ENCODE measurements around the gene SMTNL1.
A peak's percentile ranks its signal among the peaks of the same experiment; 100 is the strongest.

The SMTNL1 gene

DNA sequence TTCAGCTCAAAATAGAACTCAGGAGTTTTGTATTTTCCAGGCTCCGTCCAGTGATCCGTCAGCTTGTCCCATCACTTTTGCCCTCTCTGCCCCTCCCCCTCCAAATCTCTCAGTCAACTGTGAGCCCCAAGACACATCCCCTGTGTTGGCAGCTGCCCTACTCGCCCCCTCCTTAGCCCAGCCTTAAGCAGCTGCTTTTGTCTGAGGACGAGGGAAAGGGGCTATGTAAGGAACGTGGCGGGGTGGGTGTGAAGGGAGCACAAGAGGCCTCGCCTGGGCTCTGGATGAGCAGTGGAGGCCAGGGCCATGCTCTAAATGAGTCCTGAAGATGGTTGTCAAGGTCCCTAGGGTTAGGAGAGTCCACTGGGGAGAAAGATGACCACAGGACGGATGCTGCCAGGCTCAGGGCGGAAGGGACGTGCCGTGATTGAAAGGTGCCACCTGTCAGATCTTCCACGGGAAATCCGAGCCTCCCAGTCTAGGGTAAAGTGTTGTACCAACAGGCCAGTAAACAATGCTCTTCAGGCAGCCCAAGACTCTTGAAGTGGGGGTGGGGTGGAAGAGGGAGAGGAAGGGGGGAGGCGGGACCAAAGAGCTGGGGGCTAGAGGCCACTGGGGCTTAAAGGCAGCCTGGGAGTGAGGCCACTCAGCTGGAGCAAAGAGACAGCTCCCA is at the start of gene SMTNL1:
Gene SMTNL1 (plus strand): TSS at position 649 of the 673 bp plus-strand sequence. CDS start 5,048 bp downstream, outside the sequence.
- DNase-seq: no peak

DNA sequence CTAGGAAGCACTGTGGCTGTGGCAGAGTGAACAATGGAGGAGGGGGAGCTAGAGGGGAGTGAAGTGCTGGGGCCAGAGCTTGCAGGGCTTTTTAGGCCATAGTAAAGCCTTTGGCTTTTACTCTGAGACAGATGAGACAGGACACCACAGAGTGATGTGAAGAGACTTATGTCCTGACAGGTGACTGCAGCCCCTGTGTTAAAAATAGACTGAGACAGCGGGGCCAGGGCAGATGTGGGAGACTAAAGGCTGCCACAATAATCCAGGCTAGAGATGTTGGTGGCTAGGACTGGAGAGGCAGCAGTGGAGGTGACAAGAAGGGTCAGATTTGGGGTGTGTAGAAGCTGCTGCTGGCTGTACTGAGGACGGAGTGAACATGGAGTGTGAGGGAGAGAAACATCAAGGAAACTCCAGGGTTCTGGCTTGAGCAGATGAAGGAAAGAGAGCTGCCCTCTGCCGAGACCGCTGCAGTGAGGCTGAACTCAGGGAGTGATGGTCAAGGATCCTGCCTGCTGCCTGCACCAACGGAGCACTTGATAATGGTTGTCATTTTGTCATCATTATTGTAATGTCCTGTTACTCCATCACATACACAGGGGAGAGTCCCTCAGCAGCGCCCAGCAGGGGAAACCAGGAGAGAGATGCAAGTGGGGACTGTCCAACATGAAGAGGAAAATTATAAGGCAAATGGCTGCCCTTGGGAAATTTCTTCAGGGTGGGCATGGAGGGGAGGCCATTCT is 49.3 kb upstream of the SMTNL1 start:
- no peak for DNase-seq

DNA sequence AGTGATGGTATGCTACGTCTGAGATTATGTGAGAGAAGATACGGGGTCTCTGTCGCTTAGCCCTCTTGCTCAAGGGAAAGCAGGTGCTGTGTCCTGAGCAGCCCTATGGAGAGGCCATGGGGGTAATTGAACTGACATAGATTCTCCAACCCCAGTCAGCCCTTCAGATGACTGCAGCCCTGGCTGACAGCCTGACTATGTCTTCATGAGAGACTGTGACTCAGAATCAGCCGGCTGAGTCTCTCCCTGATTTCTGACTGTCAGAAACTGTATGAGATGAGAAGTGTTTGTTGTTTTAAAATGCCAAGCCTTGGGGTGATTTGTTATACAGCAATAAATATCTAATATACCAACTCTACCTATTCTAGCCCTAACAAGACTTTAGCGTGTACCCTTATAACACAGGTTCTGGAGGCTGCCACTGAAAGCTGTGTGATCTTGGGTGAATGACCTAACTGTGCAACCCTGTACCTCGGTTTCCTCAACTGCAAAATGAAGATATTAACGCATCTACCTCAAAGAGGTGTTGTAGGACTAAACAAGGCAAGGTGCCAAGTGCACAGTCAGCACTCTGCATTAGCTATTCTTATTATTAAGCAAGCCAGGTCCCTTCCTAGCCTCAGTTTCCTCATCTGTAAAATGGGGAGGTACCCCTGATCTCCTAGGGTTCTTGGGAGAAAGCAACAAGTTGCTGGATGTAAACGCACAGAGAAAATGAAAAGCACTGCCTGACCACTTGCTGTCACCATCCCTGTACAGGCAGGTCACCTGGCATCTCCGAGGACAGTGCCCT is 46.7 kb upstream of the SMTNL1 start:
- no peak for DNase-seq

DNA sequence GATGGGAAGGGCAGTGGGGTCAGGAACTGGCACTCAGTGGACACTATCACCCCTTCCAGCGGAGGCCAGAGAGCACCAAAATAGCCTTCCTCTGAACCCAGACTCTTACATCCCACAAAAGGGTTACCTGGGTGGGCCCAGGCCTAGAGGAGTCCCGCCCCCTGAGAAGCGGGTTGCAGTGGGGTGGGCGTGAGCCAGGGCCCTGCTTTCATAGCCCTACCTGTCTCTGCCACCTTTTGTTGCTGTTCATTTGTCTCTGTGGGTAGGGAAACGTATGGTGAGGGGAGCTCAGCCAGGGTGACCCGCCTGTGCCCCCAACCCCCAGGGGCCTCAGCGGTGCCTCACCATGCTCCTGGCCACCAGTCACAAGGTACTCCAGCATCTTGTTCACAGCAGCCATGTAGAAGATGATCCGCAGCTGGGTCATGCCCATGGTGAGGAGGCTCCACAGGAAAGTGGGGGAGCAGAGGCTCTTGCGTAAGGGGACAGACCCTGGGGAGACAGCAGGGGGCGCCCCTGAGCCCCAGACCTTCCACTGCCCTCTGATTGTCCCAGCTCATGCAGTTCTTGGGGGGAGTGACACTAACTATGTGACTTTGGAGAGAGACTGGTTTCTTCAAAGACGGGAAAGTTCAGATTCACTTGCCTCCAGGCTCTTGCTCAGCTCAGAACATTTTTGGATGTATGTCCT is 45.9 kb upstream of the SMTNL1 start:
- no peak for DNase-seq

DNA sequence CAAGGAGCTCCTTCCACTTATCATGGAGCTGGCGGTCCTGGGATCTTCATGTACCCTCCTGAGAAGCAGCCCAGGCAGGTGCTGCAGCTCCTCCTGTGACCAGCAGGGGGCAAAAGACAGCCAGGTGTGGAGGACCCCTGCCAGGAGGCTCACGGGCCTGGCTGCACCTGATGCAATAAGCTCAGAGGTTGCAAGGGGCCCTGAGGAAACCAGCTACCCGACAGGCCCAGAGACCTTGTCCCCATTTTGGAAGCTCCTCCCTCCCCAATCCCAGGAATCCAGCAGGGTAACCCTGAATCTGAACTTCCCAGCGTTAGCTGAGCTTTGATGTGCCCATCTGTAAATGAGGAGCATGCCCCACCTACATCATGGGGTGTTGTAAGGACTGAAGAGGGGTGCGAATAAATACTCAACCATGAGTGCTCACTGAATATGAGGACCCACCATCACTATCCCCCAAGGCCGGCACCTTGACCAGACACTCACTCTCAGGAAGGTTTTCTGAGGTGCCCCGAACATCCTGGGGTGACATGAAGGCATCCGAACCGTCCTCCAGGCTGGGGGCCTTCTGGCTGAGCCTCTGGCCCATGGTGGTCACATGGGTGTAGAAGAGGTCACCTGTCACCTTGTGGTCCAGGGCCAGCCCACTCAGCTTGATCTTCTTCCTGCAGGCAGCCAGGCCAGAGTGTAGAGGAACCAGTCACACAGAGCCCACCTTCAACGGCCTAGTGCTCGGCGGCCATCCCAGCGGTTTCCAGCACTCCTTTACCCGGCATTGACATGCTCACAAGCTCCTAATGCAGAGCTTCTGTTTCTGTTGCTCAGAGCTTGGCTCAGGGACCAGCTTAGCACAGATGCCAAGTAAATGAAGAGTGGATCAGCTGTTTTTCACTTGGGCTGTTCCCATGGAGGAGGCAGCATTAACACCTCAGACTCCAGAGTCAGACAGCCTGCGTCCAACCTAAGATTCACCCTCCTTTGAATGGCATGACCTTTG is 43.6 kb upstream of the SMTNL1 start:
- peak; percentile 96 for DNase-seq

GRCh38 chr11:57496109-57496820 is 41.1 kb upstream of the SMTNL1 start:
- DNase-seq: no peak

DNA sequence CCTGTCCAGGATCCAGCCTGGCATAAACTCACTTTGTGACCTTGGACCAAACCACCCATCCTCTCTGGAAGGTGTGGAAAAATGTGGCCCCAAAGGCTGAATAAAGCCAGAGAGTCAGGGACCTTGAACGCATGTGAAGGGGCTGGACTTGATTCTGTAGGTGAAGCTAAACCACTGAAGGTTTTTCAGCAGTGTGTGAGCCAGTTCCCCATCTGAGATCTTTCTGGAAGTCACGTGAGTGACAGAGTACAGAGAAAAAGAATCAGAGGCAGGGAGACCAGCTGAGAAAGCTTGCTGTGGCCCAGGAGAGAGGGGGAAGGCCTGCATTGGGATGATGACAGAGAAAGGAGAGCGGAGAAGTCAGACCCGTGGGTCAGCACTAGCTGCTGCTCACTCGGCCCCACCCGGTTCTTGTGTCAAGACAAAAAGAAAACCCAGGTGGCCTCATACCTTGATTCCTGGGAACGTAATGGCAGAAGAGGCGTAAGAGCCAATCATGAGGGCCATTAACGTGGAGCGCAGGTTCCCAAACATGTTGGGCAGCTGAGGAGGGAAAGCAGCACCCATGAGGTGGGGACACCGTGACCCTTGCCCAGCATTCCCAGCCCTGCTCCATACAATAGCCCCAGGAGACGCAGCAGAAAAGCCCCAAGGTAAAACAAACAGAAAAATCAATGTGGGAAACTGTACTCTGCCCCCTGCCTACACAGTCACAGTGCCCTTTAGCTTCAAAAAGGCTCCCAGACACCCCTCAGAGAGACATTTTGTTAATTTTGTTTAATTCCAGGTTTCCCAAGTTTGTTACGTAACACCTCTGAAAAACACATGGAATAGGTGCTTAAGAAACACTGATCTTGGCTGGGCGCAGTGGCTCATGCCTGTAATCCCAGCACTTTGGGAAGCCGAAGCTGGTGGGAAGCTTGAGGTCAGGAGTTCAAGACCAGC is 39.8 kb upstream of the SMTNL1 start:
- DNase-seq: no peak

- DNase-seq: no peak
Measured at GRCh38 chr11:57498540-57498939, 38.9 kb upstream of the SMTNL1 start.

GRCh38 chr11:57499413-57499982 is 37.9 kb upstream of the SMTNL1 start:
- peak; percentile 99 for DNase-seq

GRCh38 chr11:57499983-57500461 is 37.4 kb upstream of the SMTNL1 start:
- no peak for DNase-seq

DNA sequence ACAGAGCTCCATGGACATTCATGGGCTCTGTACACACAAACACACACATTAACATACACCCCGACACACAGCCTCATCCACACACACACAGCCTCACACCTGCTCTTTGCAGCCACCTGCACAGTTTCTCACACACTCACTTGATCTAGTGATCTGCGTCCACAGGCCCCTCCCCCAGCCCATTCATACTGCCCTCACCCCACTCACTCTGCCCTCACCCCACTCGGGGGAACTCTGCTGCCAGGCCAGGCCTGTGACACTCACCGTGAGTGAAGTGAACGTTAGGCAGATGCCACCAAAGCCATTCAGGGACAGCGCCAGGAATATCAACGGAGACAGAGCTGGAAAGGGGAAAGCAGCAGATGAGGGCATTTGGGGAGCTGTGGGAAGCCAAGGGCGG is 36.9 kb upstream of the SMTNL1 start:
- no peak for DNase-seq

DNA sequence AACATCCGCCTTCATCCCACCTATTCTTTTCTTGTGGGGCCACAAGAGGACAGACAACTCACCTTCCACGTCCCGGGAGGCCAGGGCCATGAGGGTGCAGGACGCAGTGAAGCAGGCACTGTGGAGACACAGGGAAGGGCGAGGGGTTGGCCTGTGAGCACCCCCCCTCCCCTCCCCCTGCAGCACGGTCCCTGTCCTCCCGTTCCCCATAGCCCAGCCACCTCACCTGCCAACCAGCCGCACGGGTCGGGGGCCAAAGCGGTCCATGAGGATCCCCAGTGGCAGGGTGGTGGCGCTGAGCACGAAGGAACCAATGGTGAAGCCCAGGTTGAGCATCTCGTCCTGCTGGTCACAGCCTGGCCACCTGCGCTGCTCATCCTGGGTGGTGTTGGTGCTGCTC is 36.5 kb upstream of the SMTNL1 start:
- DNase-seq: no peak

DNA sequence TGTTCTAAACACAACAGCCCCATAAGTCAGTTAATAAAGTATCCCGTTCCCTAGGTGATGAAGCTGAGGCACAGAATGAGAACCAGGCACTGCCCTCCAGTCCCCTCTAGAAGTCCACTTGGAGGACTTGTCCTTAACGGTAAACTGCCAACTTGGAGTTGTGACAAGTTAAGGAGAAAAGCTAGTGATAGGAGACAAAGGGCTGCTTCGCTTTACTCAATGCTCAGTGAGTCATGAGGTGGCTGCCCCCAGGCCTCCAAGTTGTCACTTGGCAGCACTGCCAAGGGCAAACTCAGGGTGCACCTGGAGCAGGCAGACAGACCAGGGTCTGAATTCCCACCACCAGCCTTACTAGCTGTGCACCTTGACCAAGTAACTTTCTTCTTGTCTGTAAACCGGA is 35.4 kb upstream of the SMTNL1 start:
- no peak for DNase-seq

DNA sequence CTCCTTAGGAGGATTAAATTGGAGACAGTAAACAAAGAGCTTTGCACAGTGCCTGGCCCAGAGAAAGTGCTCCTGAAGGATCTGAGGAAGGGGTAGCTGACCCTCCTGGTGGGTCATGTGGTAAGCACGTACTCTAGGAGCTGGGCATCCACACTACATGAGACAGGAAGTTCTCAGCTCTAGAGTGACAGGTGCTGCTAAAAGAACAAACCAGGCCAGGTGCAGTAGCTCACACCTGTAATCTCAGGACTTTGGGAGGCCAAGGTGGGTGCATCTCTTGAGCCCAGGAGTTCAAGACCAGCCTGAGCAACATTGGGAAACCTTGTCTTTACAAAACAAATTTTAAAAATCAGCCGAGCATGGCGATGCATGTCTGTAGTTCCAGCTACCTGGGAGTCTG is 35.0 kb upstream of the SMTNL1 start:
- DNase-seq: no peak

GRCh38 chr11:57502870-57503269 is 34.5 kb upstream of the SMTNL1 start:
- DNase-seq: no peak

DNA sequence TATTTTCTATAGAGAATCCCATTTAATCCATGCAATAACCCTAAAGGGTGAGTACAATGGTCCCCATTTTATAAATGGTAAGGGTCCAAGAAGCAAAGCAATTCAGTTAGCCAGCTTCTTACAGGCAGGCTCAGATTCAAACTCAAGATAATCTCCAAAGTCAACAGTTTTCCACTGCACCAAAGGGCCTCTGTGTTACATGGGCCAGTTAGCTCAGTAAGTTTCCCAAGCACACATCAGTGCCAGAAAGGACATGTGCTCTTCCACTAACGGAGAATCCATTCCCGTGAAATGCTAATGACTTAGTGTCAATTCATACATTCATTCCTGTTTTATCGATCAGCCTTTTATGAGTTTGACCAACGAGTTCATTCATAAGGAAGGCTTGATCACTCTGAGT is 32.9 kb upstream of the SMTNL1 start:
- DNase-seq: no peak

GRCh38 chr11:57506522-57506921 is 30.9 kb upstream of the SMTNL1 start:
- no peak for DNase-seq

DNA sequence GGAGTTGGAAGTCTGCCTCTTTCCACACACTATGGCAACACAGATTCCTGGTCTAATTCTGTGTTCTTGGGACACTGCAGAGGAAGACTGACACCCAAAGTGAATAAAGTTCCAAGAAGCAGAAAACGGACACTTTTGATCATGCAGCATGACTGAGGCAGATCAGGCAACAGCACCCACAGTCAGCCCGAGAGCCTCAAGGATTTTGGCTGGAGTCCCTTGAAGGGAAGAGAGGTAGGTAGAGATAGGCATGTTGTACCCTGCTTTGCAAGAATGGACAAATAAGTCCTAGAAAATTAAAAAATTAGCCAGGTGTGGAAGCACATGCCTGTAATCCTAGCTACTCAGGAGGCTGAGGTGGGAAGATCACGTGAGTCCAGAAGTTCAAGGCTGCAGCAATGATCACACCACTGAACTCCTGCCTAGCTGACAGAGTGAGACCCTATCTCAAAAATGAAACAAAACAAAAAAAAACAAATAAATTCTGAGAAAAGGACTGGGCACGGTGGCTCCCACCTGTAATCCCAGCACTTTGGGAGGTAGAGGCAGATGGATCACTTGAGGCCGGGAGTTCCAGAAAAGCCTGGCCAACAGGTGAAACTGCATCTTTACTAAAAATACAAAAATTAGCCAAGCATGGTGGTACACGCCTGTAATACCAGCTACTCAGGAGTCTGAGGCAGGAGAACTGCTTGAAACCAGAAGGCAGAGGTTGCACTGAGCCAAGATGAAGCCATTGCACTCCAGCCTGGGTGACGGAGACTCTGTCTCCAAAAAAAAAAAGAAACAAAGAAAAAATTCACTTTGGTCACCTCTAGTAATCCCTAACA is 28.8 kb upstream of the SMTNL1 start:
- DNase-seq: no peak
